Upper lobe of left lung (tissue), 4 donors: ENCODE results near the gene OTUD5.

Experiments used
- CTCF ChIP-seq, 6 experiments: fragments of 450-650 bp in 4 of 6; fragments of 200-600 bp in 2 of 6; sonication (generic) in 2 of 6; IDR thresholded peaks; one replicate each; pipeline ENCODE4 v1.5.1; 2016 to 2019; ENCODE audit warnings: antibody characterized with exemption in 6 of 6
- POLR2AphosphoS5 ChIP-seq, 2 donors: sonication (generic); formaldehyde crosslinking; IDR thresholded peaks; one replicate each; pipeline ENCODE4 v1.5.1; 2017; ENCODE audit warnings: antibody characterized with exemption in 2 of 2

GRCh38 chrX:48996969-48997368 lies 39.6 kb upstream of the OTUD5 start:
- TF ChIP-seq CTCF (IDR thresholded peaks at IDR 0.05) (no peak), POLR2AphosphoS5 (IDR thresholded peaks at IDR 0.05) (no peak)
